Skin of body (tissue), 2 donors: Measurements from ENCODE around the gene ELANE. TPM values are rescaled to one million over a fixed set of nuclear protein-coding genes. Genes with fewer than 3 reads are reported as not detected.
"Not testable (repeated sequence)": the region's sequence is repeated elsewhere in the genome, so short reads cannot be mapped to it uniquely, and the experiment has no call there.

Experiments
- DNase-seq: peaks from one replicate; lab custom pipeline; 2025; lab: John Stamatoyannopoulos, UW
- total RNA-seq: library from RNA; depleted of rRNA; stranded (reverse); fragments of >200 nt; gene quantifications from one replicate; pipeline ENCODE4 v1.2.3, GENCODE V29; 2014

Gene ELANE
- total RNA-seq, 1 donor from 2014 or later = 24.0 TPM

GRCh38 chr19:814152-815078 lies 37.7 kb upstream of the ELANE start:
- DNase-seq = no peak

GRCh38 chr19:815079-815774 lies 36.9 kb upstream of the ELANE start:
- no peak for DNase-seq

GRCh38 chr19:815775-816499 lies 36.2 kb upstream of the ELANE start:
- DNase-seq = no peak

- no peak for DNase-seq
Measured at GRCh38 chr19:816500-816857, 35.6 kb upstream of the ELANE start.

GRCh38 chr19:820212-820611 lies 31.9 kb upstream of the ELANE start:
- not testable (repeated sequence) for DNase-seq

GRCh38 chr19:821231-821824 lies 30.8 kb upstream of the ELANE start:
- no peak for DNase-seq

- DNase-seq = no peak
Measured at GRCh38 chr19:821825-822503, 30.1 kb upstream of the ELANE start, which contains the start of gene PLPPR3. Gene PLPPR3, minus strand, starts transcription at chr19:821955. Its CDS starts 396 bp downstream, at chr19:821559.

- no peak for DNase-seq
Measured at GRCh38 chr19:823565-824121, 28.5 kb upstream of the ELANE start.

GRCh38 chr19:824885-825284 lies 27.2 kb upstream of the ELANE start:
- no peak for DNase-seq

GRCh38 chr19:825897-826644 lies 26.0 kb upstream of the ELANE start:
- no peak for DNase-seq

- DNase-seq = no peak
Measured at GRCh38 chr19:827314-827709, 24.8 kb upstream of the ELANE start.

GRCh38 chr19:827710-828321 lies 24.3 kb upstream of the ELANE start, which contains the start of gene AZU1:
Gene AZU1, plus strand, starts transcription at chr19:827837. Its CDS starts 10 bp downstream, at chr19:827847.
- no peak for DNase-seq

- no peak for DNase-seq
Measured at GRCh38 chr19:829129-829758, 22.9 kb upstream of the ELANE start.

GRCh38 chr19:831407-832369 lies 20.4 kb upstream of the ELANE start:
- DNase-seq = no peak

- no peak for DNase-seq
Measured at GRCh38 chr19:834216-834615, 17.9 kb upstream of the ELANE start.

GRCh38 chr19:835210-835810 lies 16.8 kb upstream of the ELANE start:
- no peak for DNase-seq

- no peak for DNase-seq
Measured at GRCh38 chr19:840519-841206, 11.4 kb upstream of the ELANE start, which contains the start of gene PRTN3. Gene PRTN3, plus strand, starts transcription at chr19:840999. Its CDS starts 10 bp downstream, at chr19:841009.
